Esophagus squamous epithelium (tissue), 5 donors: ENCODE measurements around the gene DCC. TPM values are rescaled to one million over a fixed set of nuclear protein-coding genes. Genes with fewer than 3 reads are reported as not detected.

Source experiments
- DNase-seq: peaks from one replicate; lab custom pipeline; 2025; lab: John Stamatoyannopoulos, UW
- H3K27ac ChIP-seq, 4 donors: fragments of 200-600 bp; sonication (generic); one replicate each; pipeline ENCODE4 v1.5.1; 2016 to 2019; ENCODE audit warnings: mild to moderate bottlenecking in 1 of 4
- H3K27me3 ChIP-seq, 4 donors: fragments of 200-600 bp; sonication (generic); 1 replicate in 3 of 4; 2 replicates in 1 of 4; pipeline versions ENCODE4 v1.5.1 to v1.6.0; 2017 to 2021; ENCODE audit warnings: antibody characterized with exemption in 1 of 4
- H3K36me3 ChIP-seq, 3 donors: fragments of 200-600 bp; sonication (generic); one replicate each; pipeline ENCODE4 v1.5.1; 2016 to 2019
- H3K4me1 ChIP-seq, 3 donors: fragments of 200-600 bp; sonication (generic); one replicate each; pipeline ENCODE4 v1.5.1; 2017 to 2019
- H3K4me3 ChIP-seq, 4 donors: fragments of 200-600 bp; sonication (generic); 1 replicate in 3 of 4; 2 replicates in 1 of 4; pipeline ENCODE4 v1.5.1; 2016 to 2019; ENCODE audit warnings: mild to moderate bottlenecking in 2 of 4, moderate library complexity in 1 of 4
- H3K9me3 ChIP-seq, 3 donors: fragments of 200-600 bp; sonication (generic); one replicate each; pipeline ENCODE4 v1.5.1; 2016 to 2019
- POLR2A ChIP-seq, 4 donors: fragments of 450-650 bp; IDR thresholded peaks; one replicate each; pipeline ENCODE4 v1.6.1; 2017; ENCODE audit warnings: antibody characterized with exemption in 4 of 4, mild to moderate bottlenecking in 4 of 4, moderate library complexity in 3 of 4
- WGBS, 2 donors: methylation state at CpG; one replicate each; pipeline ENCODE4 v1.1.5; 2018; 5-methylcytosine and 5-hydroxymethylcytosine counted together
- intact Hi-C: fragments of 100-400 bp; cut with DNase I; formaldehyde crosslinking; loops from one replicate; pipeline ENCODE4 v1.15.0; 2022
- total RNA-seq, 4 donors: library from RNA; depleted of rRNA; stranded (reverse); fragments of >200 nt; gene quantifications; one replicate each; pipeline ENCODE4 v1.1.0, GENCODE V29; 2016
- TF ChIP-seq, protein P1 (sequence below), 6 experiments: fragments of 450-650 bp in 4 of 6; fragments of 200-600 bp in 2 of 6; sonication (generic) in 2 of 6; IDR thresholded peaks; one replicate each; pipeline ENCODE4 v1.5.1; 2016 to 2019; ENCODE audit warnings: antibody characterized with exemption in 6 of 6, mild to moderate bottlenecking in 4 of 6, moderate library complexity in 4 of 6
- donor health status: DM: yes; HTN: yes; CAD: no.

Gene DCC
- total RNA-seq, 4 donors from 2014 or later, result 0.06 to 0.95 TPM; not detected in 2

DNA sequence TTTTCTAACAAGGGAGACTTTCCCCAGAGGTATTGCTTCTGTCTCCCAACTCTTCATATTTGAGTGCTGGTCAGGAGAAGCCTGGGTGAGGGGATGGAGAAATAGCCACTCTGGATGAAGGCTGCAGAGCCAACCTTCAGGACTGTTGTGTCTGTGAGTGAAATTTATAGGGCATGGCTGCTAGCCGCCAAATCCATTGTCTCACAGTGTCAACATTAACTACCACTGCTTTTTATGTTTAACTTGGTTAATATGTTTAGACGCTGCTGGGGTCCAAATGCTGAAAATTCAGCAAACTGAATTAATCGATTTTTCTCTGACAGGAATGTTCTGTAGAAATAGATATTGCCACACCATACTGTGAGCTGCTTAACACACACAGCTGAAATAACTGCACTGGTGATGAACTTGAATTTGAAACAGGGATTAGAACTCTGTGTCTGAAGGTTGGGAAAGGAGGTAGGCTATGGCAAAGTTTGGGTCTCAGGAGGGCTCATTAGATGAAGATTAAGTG, 281.0 kb downstream of the DCC start:
- no peak for DNase-seq
- no peak overlapping the region for H3K27ac ChIP-seq
- no peaks in the 10 kb centered on the region for H3K27me3 ChIP-seq
- WGBS, 2 donors, result 78 to 80% methylated on average over 3 of the region's 3 CpGs
- H3K4me3 ChIP-seq, result no peak overlapping the region
- intact Hi-C loops, result no loop called here
- H3K36me3 ChIP-seq, result no peaks in the 10 kb centered on the region
- H3K4me1 ChIP-seq, result no peaks in the 10 kb centered on the region
- TF ChIP-seq POLR2A (IDR thresholded peaks at IDR 0.05), result no peak
- TF ChIP-seq, protein P1, sequence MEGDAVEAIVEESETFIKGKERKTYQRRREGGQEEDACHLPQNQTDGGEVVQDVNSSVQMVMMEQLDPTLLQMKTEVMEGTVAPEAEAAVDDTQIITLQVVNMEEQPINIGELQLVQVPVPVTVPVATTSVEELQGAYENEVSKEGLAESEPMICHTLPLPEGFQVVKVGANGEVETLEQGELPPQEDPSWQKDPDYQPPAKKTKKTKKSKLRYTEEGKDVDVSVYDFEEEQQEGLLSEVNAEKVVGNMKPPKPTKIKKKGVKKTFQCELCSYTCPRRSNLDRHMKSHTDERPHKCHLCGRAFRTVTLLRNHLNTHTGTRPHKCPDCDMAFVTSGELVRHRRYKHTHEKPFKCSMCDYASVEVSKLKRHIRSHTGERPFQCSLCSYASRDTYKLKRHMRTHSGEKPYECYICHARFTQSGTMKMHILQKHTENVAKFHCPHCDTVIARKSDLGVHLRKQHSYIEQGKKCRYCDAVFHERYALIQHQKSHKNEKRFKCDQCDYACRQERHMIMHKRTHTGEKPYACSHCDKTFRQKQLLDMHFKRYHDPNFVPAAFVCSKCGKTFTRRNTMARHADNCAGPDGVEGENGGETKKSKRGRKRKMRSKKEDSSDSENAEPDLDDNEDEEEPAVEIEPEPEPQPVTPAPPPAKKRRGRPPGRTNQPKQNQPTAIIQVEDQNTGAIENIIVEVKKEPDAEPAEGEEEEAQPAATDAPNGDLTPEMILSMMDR (IDR thresholded peaks at IDR 0.05), result no peak
- H3K9me3 ChIP-seq, result no peaks in the 10 kb centered on the region

GRCh38 chr18:52624702-52625101, 284.7 kb downstream of the DCC start:
- no peaks in the 10 kb centered on the region for H3K27me3 ChIP-seq
- no peaks in the 10 kb centered on the region for H3K4me1 ChIP-seq
- WGBS, 2 donors, result 90 to 93% methylated on average over 5 of the region's 5 CpGs
- H3K36me3 ChIP-seq, result no peaks in the 10 kb centered on the region
- no peak for DNase-seq
- intact Hi-C loops, result no loop called here
- H3K27ac ChIP-seq, result no peak overlapping the region
- H3K9me3 ChIP-seq, result no peaks in the 10 kb centered on the region
- no peak overlapping the region for H3K4me3 ChIP-seq
- TF ChIP-seq POLR2A (IDR thresholded peaks at IDR 0.05), result no peak
- TF ChIP-seq, protein P1 (IDR thresholded peaks at IDR 0.05), result no peak

- WGBS, 2 donors, result 84% methylated on average over 5 of the region's 5 CpGs; no CpG with 5 or more reads in 1 of the 2 donors
- intact Hi-C loops, result no loop called here
- no peaks in the 10 kb centered on the region for H3K36me3 ChIP-seq
These were observed 296.5 kb downstream of the DCC start for GRCh38 chr18:52636536-52636935.

DNA sequence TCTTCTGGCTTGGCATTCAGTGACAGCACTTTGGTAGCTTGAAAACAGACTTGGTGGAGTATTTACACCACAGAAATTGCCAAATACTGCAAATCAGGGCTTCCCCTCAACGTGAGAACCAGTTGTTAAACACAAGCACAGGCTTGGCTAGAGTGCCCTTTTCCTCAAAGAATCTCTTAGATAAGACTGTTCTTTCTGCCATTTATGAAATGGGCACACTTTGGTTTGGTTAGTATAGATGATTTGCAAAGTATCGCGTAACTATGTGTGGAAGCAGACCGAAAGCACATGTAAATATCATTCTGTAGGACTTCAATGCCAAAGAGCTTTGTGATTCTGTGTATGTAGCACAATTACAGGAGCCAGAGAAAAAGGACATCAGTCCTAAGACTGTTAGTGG, 308.2 kb downstream of the DCC start:
- intact Hi-C loops, result no loop called here
- WGBS, 2 donors, result 72 to 73% methylated on average over 4 of the region's 4 CpGs

More at GRCh38 chr18:52636536-52636935, 296.5 kb downstream of the DCC start:
- TF ChIP-seq POLR2A (IDR thresholded peaks at IDR 0.05), result no peak
- TF ChIP-seq, protein P1 (IDR thresholded peaks at IDR 0.05), result no peak
- DNase-seq, result no peak
- Histone ChIP-seq H3K4me1 (no peaks in the 10 kb centered on the region), H3K9me3 (no peaks in the 10 kb centered on the region), H3K27me3 (no peaks in the 10 kb centered on the region), H3K27ac (no peak overlapping the region), H3K4me3 (no peak overlapping the region)

DNA sequence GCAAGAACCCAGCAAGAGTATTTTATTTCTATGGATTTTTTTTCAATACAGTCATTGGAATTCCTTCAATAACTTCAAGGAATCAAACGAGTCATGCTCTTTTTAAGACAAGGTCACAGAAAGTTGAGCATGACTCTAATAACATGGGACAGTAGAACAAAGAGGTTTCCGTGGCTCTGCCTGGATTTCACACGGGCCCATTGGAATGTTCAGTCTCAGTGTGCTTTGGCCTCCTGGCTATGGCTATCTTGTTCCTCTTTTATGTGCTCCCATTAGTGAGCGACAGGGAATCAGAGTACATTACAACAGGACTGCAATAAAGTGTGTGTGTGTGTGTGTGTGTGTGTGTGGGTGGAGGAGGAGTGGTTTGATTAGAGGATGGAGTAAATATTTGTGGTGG, 312.4 kb downstream of the DCC start:
- no peaks in the 10 kb centered on the region for H3K9me3 ChIP-seq
- no peaks in the 10 kb centered on the region for H3K27me3 ChIP-seq
- H3K36me3 ChIP-seq, result no peaks in the 10 kb centered on the region
- no peak overlapping the region for H3K27ac ChIP-seq
- WGBS, 2 donors, result 37% methylated on average over 4 of the region's 4 CpGs
- no peak for DNase-seq
- no peak overlapping the region for H3K4me3 ChIP-seq
- intact Hi-C loops, result no loop called here
- H3K4me1 ChIP-seq, result no peaks in the 10 kb centered on the region
- TF ChIP-seq, protein P1 (IDR thresholded peaks at IDR 0.05), result no peak
- no peak for TF ChIP-seq POLR2A (IDR thresholded peaks at IDR 0.05)

More for the DNA sequence above, 308.2 kb downstream of the DCC start:
- DNase-seq, result no peak
- Histone ChIP-seq H3K27me3 (no peaks in the 10 kb centered on the region), H3K4me3 (no peak overlapping the region), H3K9me3 (no peaks in the 10 kb centered on the region), H3K36me3 (no peaks in the 10 kb centered on the region), H3K4me1 (no peaks in the 10 kb centered on the region), H3K27ac (no peak overlapping the region)
- TF ChIP-seq, protein P1 (IDR thresholded peaks at IDR 0.05), result no peak
- TF ChIP-seq POLR2A (IDR thresholded peaks at IDR 0.05), result no peak
